ENCODE measurements around the gene RNF208. TPM values are rescaled to one million over a fixed set of nuclear protein-coding genes. Genes with fewer than 3 reads are reported as not detected.

Gene RNF208
- total and polyA plus RNA-seq, 9 of the 15 experiments (the other 6 are each of a cell fraction or from before 2014, with no cell fraction given) = 0.15 to 6.9 (median 0.50) TPM; not detected in 2

DNA sequence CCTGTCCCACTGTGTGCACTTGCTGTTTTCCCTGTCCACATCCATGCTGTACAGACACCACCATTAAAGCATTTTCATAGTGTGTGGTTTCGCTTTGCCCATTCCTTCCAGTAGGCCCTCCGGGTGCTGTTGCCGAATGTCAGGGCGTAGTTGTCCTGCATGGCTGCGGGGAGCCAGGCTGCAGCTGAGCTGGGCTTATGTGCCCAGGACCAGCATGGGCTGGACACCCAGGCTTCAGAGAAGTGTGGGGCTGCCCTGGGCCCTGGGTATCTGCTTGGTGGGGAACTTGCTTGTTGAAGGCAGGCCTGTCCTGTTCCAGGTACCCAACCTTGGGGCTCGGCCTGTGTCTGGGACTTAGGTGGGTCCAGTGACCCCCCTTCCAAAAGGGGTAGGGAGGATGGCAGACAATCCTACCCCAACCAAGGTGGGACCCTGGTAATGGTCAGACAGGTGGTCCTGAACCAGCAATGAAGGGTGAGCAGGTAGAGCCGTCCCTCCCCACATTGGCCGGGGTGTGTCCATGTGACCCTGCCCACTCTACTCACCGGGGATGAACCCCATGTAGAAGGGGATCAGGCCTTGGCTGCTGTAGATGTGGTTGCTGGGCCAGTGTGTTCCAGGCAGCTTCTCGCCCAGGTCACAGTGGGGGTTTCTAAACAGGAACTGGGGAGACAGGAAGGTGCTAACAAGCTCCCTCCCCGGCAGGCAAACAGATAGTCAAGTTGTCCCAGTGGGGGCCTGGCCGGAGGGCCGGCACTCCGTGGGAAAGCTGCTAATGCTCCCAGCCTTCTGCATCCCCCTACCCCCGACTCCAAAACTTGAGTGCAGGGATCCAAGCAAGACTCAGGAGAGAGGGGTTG lies 21.8 kb upstream of the RNF208 start (continued):
- no peak for TF ChIP-seq ZMIZ1 (IDR thresholded peaks at IDR 0.05; ENCODE audit: low read depth in 2 of 2, low read length in 2 of 2)
- TF ChIP-seq ZNF780A (CRISPR knock-in tag; IDR thresholded peaks at IDR 0.05) = no peak
- TF ChIP-seq SIN3A (IDR thresholded peaks at IDR 0.05; ENCODE audit: borderline replicate concordance in 2 of 2, control insufficient read depth in 1 of 2, low read depth in 2 of 2, low read length in 2 of 2) = peak in 1 of 2 experiments; percentile 40; a peak in 2 of 4 replicates
- peak; percentile 37; the same call in 1 of the 2 replicates for TF ChIP-seq ZKSCAN1 (IDR thresholded peaks at IDR 0.05; ENCODE audit: low read depth, low read length)
- 0 out of 2 replicates have a peak, but pooled peaks have one; percentile 14 for TF ChIP-seq ZNF41 (CRISPR knock-in tag; conservative IDR thresholded peaks at IDR 0.05)
- peak; percentile 74 for TF ChIP-seq OTX1 (CRISPR knock-in tag; IDR thresholded peaks at IDR 0.05)
- TF ChIP-seq SNIP1 (IDR thresholded peaks at IDR 0.05; ENCODE audit: low read depth) = no peak
- TF ChIP-seq CBX5 (IDR thresholded peaks at IDR 0.05; ENCODE audit: borderline replicate concordance, low read depth) = no peak
- no peak for TF ChIP-seq KLF16 (IDR thresholded peaks at IDR 0.05)
- TF ChIP-seq ZBED1 (IDR thresholded peaks at IDR 0.05) = 0 out of 2 replicates have a peak, but pooled peaks have one; percentile 13
- peak; percentile 73 for TF ChIP-seq RBM22 (IDR thresholded peaks at IDR 0.05; ENCODE audit: low read depth, low read length, poor library complexity, severe bottlenecking)
- 0 out of 2 replicates have a peak, but pooled peaks have one; percentile 62 for TF ChIP-seq SMAD3 (CRISPR knock-in tag; conservative IDR thresholded peaks at IDR 0.05)
- TF ChIP-seq IRF2 (CRISPR knock-in tag; IDR thresholded peaks at IDR 0.05) = no peak
- TF ChIP-seq, protein P1, sequence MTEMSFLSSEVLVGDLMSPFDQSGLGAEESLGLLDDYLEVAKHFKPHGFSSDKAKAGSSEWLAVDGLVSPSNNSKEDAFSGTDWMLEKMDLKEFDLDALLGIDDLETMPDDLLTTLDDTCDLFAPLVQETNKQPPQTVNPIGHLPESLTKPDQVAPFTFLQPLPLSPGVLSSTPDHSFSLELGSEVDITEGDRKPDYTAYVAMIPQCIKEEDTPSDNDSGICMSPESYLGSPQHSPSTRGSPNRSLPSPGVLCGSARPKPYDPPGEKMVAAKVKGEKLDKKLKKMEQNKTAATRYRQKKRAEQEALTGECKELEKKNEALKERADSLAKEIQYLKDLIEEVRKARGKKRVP (CRISPR knock-in tag; IDR thresholded peaks at IDR 0.05) = 0 out of 2 replicates have a peak, but pooled peaks have one; percentile 7
- TF ChIP-seq RREB1 (CRISPR knock-in tag; IDR thresholded peaks at IDR 0.05) = no peak
- 0 out of 2 replicates have a peak, but pooled peaks have one; percentile 10 for TF ChIP-seq THAP7 (CRISPR knock-in tag; IDR thresholded peaks at IDR 0.05)

Measured in K562 (cell line).